ENCODE results near the gene ACSL5. TPM values are rescaled to one million over a fixed set of nuclear protein-coding genes. Genes with fewer than 3 reads are reported as not detected.

Gene ACSL5
- total and polyA plus RNA-seq, 10 of the 15 experiments (the other 5 are each of a cell fraction or from before 2014, with no cell fraction given), result 22.3 to 57.0 (median 46.4) TPM

DNA sequence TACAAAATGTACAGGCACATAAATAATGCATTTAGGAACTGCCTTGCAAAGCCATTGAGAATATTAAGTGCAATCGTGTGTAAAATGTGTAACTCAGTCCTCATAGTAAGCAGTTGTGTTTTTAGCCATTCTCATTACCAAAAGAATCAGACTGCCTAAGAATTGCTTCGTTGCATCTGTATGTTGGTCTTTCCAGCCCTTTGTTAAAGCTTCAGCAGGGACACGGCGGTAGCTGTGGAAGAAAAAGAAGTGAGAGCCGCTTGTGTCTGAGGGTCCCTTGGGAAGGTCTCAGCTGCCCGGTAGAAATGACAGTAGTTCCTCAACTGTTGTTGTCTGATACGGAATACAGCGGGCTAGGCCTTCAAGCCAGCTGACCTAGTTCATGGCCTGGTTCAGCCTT, 22.8 kb upstream of the ACSL5 start:
- Histone ChIP-seq H2AFZ (ENCODE audit: control insufficient read depth, low read depth, low read length) (no peak overlapping the region), H3K36me3 (ENCODE audit: control insufficient read depth in 2 of 2, insufficient read depth in 2 of 2, low read length in 1 of 2) (no peaks in the 10 kb centered on the region), H3K4me1 (ENCODE audit: control insufficient read depth, insufficient read depth, low read length) (no peaks in the 10 kb centered on the region), H3K4me3 (no peak overlapping the region), H3K9ac (ENCODE audit: control insufficient read depth, insufficient read depth, low read length) (no peak overlapping the region), H3K4me2 (ENCODE audit: control insufficient read depth, insufficient read depth) (no peak overlapping the region), H4K20me1 (ENCODE audit: control insufficient read depth, insufficient read depth) (no peaks in the 10 kb centered on the region), H3K27ac (ENCODE audit: control insufficient read depth, insufficient read depth) (no peak overlapping the region), H3K9me3 (replicated peaks; ENCODE audit: control insufficient read depth, insufficient read depth, low read length) (no peaks in the 10 kb centered on the region), H3K79me2 (ENCODE audit: control insufficient read depth, insufficient read depth, low read length) (no peaks in the 10 kb centered on the region), H3K27me3 (replicated peaks in 1 of 2; ENCODE audit: control insufficient read depth in 2 of 2, insufficient read depth in 2 of 2, low read length in 1 of 2) (no peaks in the 10 kb centered on the region)
- BruUV-seq (replicated peaks), result no TSS peak
- DNase-seq (ENCODE audit: low read depth, low spot score) (no peak), ATAC-seq (no peak), FAIRE-seq (no peak)
- 57% methylated on average over 8 of the region's 8 CpGs for WGBS (ENCODE audit: insufficient coverage, insufficient replicate concordance, low lambda C conversion rate, missing lambda C conversion rate)
- intact Hi-C loops (cut with micrococcal nuclease; ENCODE audit: unreplicated experiment), result no loop called here
- in situ Hi-C loops (cut with MboI), result no loop called here
- ChIA-PET SMC1A (ENCODE audit: uncharacterized antibody, unreplicated experiment) (interaction anchor here (0.9 to 1.4 kb wide), 3 partner anchors 9 to 81 kb away, joined by 3 to 9 read pairs (median 4); no protein-coding TSS in a partner anchor), RAD21 (ENCODE audit: unreplicated experiment) (no interaction called here), CTCF (interaction anchor here (1.1 to 1.4 kb wide), 2 partner anchors 11 to 21 kb away, joined by 3 read pairs; no protein-coding TSS in a partner anchor), POLR2A (no interaction called here)
- TF ChIP-seq SUZ12 (IDR thresholded peaks at IDR 0.05; ENCODE audit: unreplicated experiment), result no peak
- TF ChIP-seq BRCA1 (IDR thresholded peaks at IDR 0.05; ENCODE audit: low read depth, low read length), result no peak
- TF ChIP-seq PML (IDR thresholded peaks at IDR 0.05; ENCODE audit: low read length), result no peak
- no peak for TF ChIP-seq RBBP5 (conservative IDR thresholded peaks at IDR 0.05)
- no peak for TF ChIP-seq MXI1 (IDR thresholded peaks at IDR 0.05; ENCODE audit: low read depth, low read length)
- TF ChIP-seq ATF7 (IDR thresholded peaks at IDR 0.05; ENCODE audit: low read depth), result no peak
- no peak for TF ChIP-seq TAF1 (IDR thresholded peaks at IDR 0.05; ENCODE audit: borderline replicate concordance, low read depth, low read length)
- TF ChIP-seq RUNX3 (IDR thresholded peaks at IDR 0.05; ENCODE audit: low read length), result no peak
- TF ChIP-seq CHD2 (IDR thresholded peaks at IDR 0.05; ENCODE audit: borderline replicate concordance, low read depth, low read length), result no peak
- no peak for TF ChIP-seq HDGF (IDR thresholded peaks at IDR 0.05)
- TF ChIP-seq, protein P1, sequence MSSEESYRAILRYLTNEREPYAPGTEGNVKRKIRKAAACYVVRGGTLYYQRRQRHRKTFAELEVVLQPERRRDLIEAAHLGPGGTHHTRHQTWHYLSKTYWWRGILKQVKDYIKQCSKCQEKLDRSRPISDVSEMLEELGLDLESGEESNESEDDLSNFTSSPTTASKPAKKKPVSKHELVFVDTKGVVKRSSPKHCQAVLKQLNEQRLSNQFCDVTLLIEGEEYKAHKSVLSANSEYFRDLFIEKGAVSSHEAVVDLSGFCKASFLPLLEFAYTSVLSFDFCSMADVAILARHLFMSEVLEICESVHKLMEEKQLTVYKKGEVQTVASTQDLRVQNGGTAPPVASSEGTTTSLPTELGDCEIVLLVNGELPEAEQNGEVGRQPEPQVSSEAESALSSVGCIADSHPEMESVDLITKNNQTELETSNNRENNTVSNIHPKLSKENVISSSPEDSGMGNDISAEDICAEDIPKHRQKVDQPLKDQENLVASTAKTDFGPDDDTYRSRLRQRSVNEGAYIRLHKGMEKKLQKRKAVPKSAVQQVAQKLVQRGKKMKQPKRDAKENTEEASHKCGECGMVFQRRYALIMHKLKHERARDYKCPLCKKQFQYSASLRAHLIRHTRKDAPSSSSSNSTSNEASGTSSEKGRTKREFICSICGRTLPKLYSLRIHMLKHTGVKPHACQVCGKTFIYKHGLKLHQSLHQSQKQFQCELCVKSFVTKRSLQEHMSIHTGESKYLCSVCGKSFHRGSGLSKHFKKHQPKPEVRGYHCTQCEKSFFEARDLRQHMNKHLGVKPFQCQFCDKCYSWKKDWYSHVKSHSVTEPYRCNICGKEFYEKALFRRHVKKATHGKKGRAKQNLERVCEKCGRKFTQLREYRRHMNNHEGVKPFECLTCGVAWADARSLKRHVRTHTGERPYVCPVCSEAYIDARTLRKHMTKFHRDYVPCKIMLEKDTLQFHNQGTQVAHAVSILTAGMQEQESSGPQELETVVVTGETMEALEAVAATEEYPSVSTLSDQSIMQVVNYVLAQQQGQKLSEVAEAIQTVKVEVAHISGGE (CRISPR knock-in tag; IDR thresholded peaks at IDR 0.05), result no peak

All from GM12878 (cell line).